Endothelial cell of umbilical vein (primary cell): ENCODE data around the gene SBSN. TPM values are rescaled to one million over a fixed set of nuclear protein-coding genes. Genes with fewer than 3 reads are reported as not detected.

Experiments used
- Bru-seq: library from RNA; stranded (reverse); fragments of 400-500 nt; gene quantifications from one replicate; lab custom pipeline; 2021; lab: Mats Ljungman, UMichigan
- BruChase-seq, 2 experiments: library from RNA; stranded (reverse); fragments of 400-500 nt; gene quantifications; one replicate each; lab custom pipeline; 2021; lab: Mats Ljungman, UMichigan
- BruUV-seq: library from RNA; stranded (reverse); fragments of 400-500 nt; replicated peaks from 2 replicates; lab custom pipeline; 2021; lab: Mats Ljungman, UMichigan
- CTCF ChIA-PET: fragments of 300-600, 350-600 bp; sonication (Branson Sonifier 250); formaldehyde crosslinking; loops from one replicate; lab custom pipeline; 2021; ENCODE audit warnings: antibody characterized with exemption, inconsistent platforms; lab: Charles Lee
- POLR2A ChIA-PET: fragments of 300-600, 350-600 bp; sonication (Branson Sonifier 250); formaldehyde crosslinking; loops from one replicate; lab custom pipeline; 2021; ENCODE audit warnings: antibody characterized with exemption, inconsistent platforms; lab: Charles Lee
- DNase-seq: peaks from one replicate; pipeline ENCODE4 v3.0.0-alpha.2; 2011; ENCODE audit warnings: low read depth, low spot score
- FAIRE-seq: peaks from 2 replicates; lab custom pipeline; 2011; peaks lifted over from hg19 to GRCh38; lab: Jason Lieb, UNC
- H2AFZ ChIP-seq: 2 replicates; pipeline ENCODE4 v1.6.0; 2012; ENCODE audit warnings: low read depth, low read length, control low read depth, inconsistent platforms
- H3K27ac ChIP-seq: 2 replicates; pipeline ENCODE4 v1.5.1; 2011; ENCODE audit warnings: low read depth, mild to moderate bottlenecking, control low read depth, low read length, moderate library complexity; ENCODE audit not compliant: insufficient read depth
- H3K27me3 ChIP-seq, 2 experiments: 2 replicates each; pipeline versions ENCODE4 v1.6.0 to v1.6.1; 2011; ENCODE audit warnings: low read length in 2 of 2, mixed read lengths in 1 of 2; ENCODE audit not compliant: control insufficient read depth in 2 of 2, insufficient read depth in 2 of 2
- H3K36me3 ChIP-seq, 2 experiments: 2 replicates in 1 of 2; 3 replicates in 1 of 2; pipeline ENCODE4 v1.5.1; 2011; ENCODE audit warnings: low read length in 2 of 2, mild to moderate bottlenecking in 1 of 2, moderate library complexity in 1 of 2; ENCODE audit not compliant: control insufficient read depth in 2 of 2, insufficient read depth in 2 of 2; ENCODE audit errors: extremely low read depth in 1 of 2
- H3K4me1 ChIP-seq: 3 replicates; pipeline ENCODE4 v1.5.1; 2011; ENCODE audit warnings: mild to moderate bottlenecking, low read length; ENCODE audit not compliant: control insufficient read depth, insufficient read depth; ENCODE audit errors: extremely low read depth
- H3K4me2 ChIP-seq: 2 replicates; pipeline ENCODE4 v1.6.1; 2011; ENCODE audit warnings: low read length, control low read depth, mixed read lengths; ENCODE audit not compliant: insufficient read depth
- H3K4me3 ChIP-seq, 3 experiments: fragments of 200-600 bp in 1 of 3; sonication (generic), shearing (Covaris generic) in 1 of 3; replicated peaks in 1 of 3; 2 replicates each; pipeline ENCODE4 v1.5.1; 2011 to 2016; ENCODE audit warnings: control low read depth in 3 of 3, low read length in 3 of 3, mild to moderate bottlenecking in 2 of 3, inconsistent platforms in 1 of 3, low read depth in 1 of 3, moderate library complexity in 1 of 3; ENCODE audit not compliant: insufficient read depth in 1 of 3
- H3K79me2 ChIP-seq: 2 replicates; pipeline ENCODE4 v1.6.0; 2012; ENCODE audit warnings: low read length, inconsistent platforms; ENCODE audit not compliant: control insufficient read depth, insufficient read depth
- H3K9ac ChIP-seq: replicated peaks from 2 replicates; pipeline ENCODE3; 2011; ENCODE audit warnings: low read length, control low read depth; ENCODE audit not compliant: insufficient read depth; ENCODE audit errors: extremely low read depth
- H3K9me1 ChIP-seq: replicated peaks from 3 replicates; pipeline ENCODE4 v1.6.0; 2011; ENCODE audit warnings: mild to moderate bottlenecking, low read length; ENCODE audit not compliant: control insufficient read depth, insufficient read depth; ENCODE audit errors: extremely low read depth
- H3K9me3 ChIP-seq: replicated peaks from 2 replicates; pipeline ENCODE4 v1.5.1; 2012; ENCODE audit warnings: low read length, inconsistent platforms; ENCODE audit not compliant: control insufficient read depth, insufficient read depth
- H4K20me1 ChIP-seq: replicated peaks from 2 replicates; pipeline ENCODE3; 2011; ENCODE audit warnings: mild to moderate bottlenecking, low read length; ENCODE audit not compliant: control insufficient read depth, insufficient read depth; ENCODE audit errors: extremely low read depth
- EZH2 ChIP-seq: IDR thresholded peaks from 2 replicates; pipeline ENCODE4 v1.6.1; 2012; ENCODE audit warnings: borderline replicate concordance, low read depth, mild to moderate bottlenecking, moderate library complexity, low read length, inconsistent platforms; ENCODE audit not compliant: severe bottlenecking
- FOS ChIP-seq: IDR thresholded peaks from 2 replicates; pipeline ENCODE4 v1.6.1; 2011; ENCODE audit warnings: mild to moderate bottlenecking, low read length, moderate library complexity, borderline replicate concordance; ENCODE audit not compliant: insufficient read depth
- JUN ChIP-seq: IDR thresholded peaks from 2 replicates; pipeline ENCODE4 v1.6.1; 2011; ENCODE audit warnings: borderline replicate concordance, low read depth; ENCODE audit not compliant: insufficient read length, insufficient read depth
- POLR2A ChIP-seq: IDR thresholded peaks from 2 replicates; pipeline ENCODE4 v1.6.1; 2012; ENCODE audit warnings: low read depth, mild to moderate bottlenecking, control low read depth, low read length
- dilution Hi-C: fragments of 300-500 bp; cut with MboI; formaldehyde crosslinking; loops from one replicate; pipeline ENCODE4 v1.15.0; 2019; ENCODE audit warnings: low sequenced_read_pairs; ENCODE audit not compliant: extremely low pct_ligation_motif_present
- intact Hi-C: fragments of 100-400 bp; cut with micrococcal nuclease; formaldehyde crosslinking; loops from one replicate; pipeline ENCODE4 v1.10.0; 2022
- long read RNA-seq: library from polyadenylated mRNA; stranded (forward); transcript quantifications from one replicate; pipeline ENCODE4 v2.0.0, GENCODE V29; 2021
- polyA minus RNA-seq, 3 experiments: library from RNA; depleted of rRNA, polyadenylated mRNA; stranded (reverse); fragments of >200 nt; gene quantifications; 1 replicate in 1 of 3; 2 replicates in 2 of 3; pipeline ENCODE4 v1.2.3, GENCODE V29; 2011
- polyA plus RNA-seq, 4 experiments: library from polyadenylated mRNA; depleted of rRNA in 3 of 4; stranded (reverse) in 3 of 4; unstranded in 1 of 4; fragments of >200 nt; gene quantifications; 2 replicates each; pipeline versions ENCODE4 v1.2.1 to v1.2.3, GENCODE V29; 2011 to 2012; ENCODE audit warnings: missing spikeins in 1 of 4
- total RNA-seq: library from RNA; stranded (reverse); gene quantifications from 2 replicates; pipeline ENCODE4 v1.2.3, GENCODE V29; 2021

The SBSN gene, protein sequence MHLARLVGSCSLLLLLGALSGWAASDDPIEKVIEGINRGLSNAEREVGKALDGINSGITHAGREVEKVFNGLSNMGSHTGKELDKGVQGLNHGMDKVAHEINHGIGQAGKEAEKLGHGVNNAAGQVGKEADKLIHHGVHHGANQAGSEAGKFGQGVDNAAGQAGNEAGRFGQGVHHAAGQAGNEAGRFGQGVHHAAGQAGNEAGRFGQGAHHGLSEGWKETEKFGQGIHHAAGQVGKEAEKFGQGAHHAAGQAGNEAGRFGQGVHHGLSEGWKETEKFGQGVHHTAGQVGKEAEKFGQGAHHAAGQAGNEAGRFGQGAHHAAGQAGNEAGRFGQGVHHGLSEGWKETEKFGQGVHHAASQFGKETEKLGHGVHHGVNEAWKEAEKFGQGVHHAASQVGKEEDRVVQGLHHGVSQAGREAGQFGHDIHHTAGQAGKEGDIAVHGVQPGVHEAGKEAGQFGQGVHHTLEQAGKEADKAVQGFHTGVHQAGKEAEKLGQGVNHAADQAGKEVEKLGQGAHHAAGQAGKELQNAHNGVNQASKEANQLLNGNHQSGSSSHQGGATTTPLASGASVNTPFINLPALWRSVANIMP
- not detected in 2 replicates for total RNA-seq
- not detected in 2 replicates for polyA plus RNA-seq
- polyA plus RNA-seq (2011; cell fraction: cytosol; rRNA removed): not detected in 2 replicates
- 0.07 TPM in 1 of 2 replicates, not detected in the other for polyA plus RNA-seq (2011; cell fraction: nucleus; rRNA removed)
- not detected in 2 replicates for polyA plus RNA-seq (2012)
- polyA minus RNA-seq: not detected in 2 replicates
- not detected for polyA minus RNA-seq (2011; cell fraction: cytosol; rRNA and poly(A)+ RNA removed)
- polyA minus RNA-seq (2011; cell fraction: nucleus; rRNA and poly(A)+ RNA removed): not detected in 2 replicates
- Bru-seq, nascent RNA: not detected
- percentile 32 among the genes with signal in this experiment for BruChase-seq, experiment 1, labeled RNA remaining after a 6-hour chase
- not detected for BruChase-seq, experiment 2, labeled RNA remaining after a 2-hour chase
- long read RNA-seq: 0 reads

DNA sequence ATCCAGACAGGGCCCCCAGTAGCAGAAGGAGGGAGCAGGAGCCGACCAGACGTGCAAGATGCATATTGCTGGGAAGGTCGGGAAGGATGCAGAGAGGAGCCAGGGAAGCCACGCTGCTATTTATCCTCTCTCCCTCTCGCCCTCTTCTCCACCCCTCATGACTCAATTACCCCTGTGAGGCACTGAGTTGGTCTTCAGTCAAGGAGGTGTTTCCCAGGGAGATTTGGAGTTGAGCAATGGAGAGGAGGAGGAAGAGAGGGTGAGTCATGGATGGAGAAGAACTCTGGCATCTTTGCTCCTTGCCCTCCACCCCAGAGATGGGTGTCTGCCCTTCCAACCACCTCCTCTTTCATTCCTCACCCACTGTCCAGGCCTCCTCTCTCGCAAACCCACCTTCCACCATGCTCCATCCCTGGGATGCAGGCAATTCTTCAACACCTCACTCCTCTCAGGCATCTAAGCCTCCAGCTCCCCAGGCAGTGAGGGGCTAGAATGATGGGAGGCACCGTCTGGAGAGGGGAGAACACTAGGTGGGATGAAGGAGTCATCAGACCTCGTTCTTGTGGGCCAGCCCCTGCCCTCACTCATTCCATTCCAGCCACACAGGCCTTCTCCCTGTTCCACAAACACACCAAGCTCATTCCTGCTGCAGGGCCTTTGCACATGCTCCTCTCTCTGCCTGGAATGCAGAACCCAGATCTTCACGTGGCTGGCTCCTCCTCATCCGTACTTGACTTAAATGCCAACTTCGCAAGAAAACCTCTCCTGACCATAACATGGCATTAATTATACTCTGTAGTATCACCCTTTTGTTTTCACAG, at the start of gene SBSN:
TSS of gene SBSN (minus strand) at position 94 of the 821 bp plus-strand sequence. CDS start at position 64, 30 bp downstream.
- no peak for TF ChIP-seq POLR2A
- TF ChIP-seq JUN: no peak
- TF ChIP-seq EZH2: no peak
- no peak for TF ChIP-seq FOS
- no peaks in the 10 kb centered on the region for H3K79me2 ChIP-seq
- no peak within 1 kb of the TSS for H3K4me3 ChIP-seq
- H3K4me2 ChIP-seq: no peak within 1 kb of the TSS
- H3K9me3 ChIP-seq: no peaks in the 10 kb centered on the region
- DNase-seq (no peak), FAIRE-seq (no peak)
- no peaks in the 10 kb centered on the region for H3K4me1 ChIP-seq
- ChIA-PET POLR2A (no interaction called here), CTCF (interaction anchor here (1.0 to 1.3 kb wide), 2 partner anchors 11 to 18 kb away, joined by 3 read pairs; no protein-coding TSS in a partner anchor)
- intact Hi-C loops (no loop called here), dilution Hi-C loops (no loop called here)
- H3K36me3 ChIP-seq: no peaks in the 10 kb centered on the region
- H3K27me3 ChIP-seq: peaks cover 5 to 14% of the 10 kb centered on the region in 2 experiments
- H2AFZ ChIP-seq: no peak within 1 kb of the TSS
- no peaks in the 10 kb centered on the region for H4K20me1 ChIP-seq
- H3K27ac ChIP-seq: no peak within 1 kb of the TSS
- BruUV-seq: no TSS peak
- H3K9me1 ChIP-seq: no peaks in the 10 kb centered on the region
- no peak within 1 kb of the TSS for H3K9ac ChIP-seq
